GM12878 (cell line): ENCODE measurements around the gene ANO8.

Experiments
- CHD2 ChIP-seq: IDR thresholded peaks from 2 replicates; pipeline ENCODE4 v1.6.1; 2011; ENCODE audit warnings: low read depth, low read length, improper control_type of control experiment, borderline replicate concordance
- NRF1 ChIP-seq: conservative IDR thresholded peaks from 2 replicates; pipeline ENCODE4 v1.6.1; 2011; ENCODE audit warnings: mild to moderate bottlenecking, low read depth, low read length, improper control_type of control experiment
- SMC3 ChIP-seq: IDR thresholded peaks from 2 replicates; pipeline ENCODE4 v1.6.1; 2011; ENCODE audit warnings: low read length, improper control_type of control experiment, borderline replicate concordance
- TCF3 ChIP-seq: IDR thresholded peaks from 2 replicates; pipeline ENCODE4 v1.6.1; 2012; ENCODE audit warnings: low read depth, mild to moderate bottlenecking, low read length, borderline replicate concordance; ENCODE audit not compliant: insufficient read depth
- TF ChIP-seq, protein P1 (sequence below): fragments of 450-650 bp; conservative IDR thresholded peaks from 2 replicates; pipeline ENCODE4 v1.6.1; 2017; ENCODE audit warnings: mild to moderate bottlenecking, moderate library complexity

DNA sequence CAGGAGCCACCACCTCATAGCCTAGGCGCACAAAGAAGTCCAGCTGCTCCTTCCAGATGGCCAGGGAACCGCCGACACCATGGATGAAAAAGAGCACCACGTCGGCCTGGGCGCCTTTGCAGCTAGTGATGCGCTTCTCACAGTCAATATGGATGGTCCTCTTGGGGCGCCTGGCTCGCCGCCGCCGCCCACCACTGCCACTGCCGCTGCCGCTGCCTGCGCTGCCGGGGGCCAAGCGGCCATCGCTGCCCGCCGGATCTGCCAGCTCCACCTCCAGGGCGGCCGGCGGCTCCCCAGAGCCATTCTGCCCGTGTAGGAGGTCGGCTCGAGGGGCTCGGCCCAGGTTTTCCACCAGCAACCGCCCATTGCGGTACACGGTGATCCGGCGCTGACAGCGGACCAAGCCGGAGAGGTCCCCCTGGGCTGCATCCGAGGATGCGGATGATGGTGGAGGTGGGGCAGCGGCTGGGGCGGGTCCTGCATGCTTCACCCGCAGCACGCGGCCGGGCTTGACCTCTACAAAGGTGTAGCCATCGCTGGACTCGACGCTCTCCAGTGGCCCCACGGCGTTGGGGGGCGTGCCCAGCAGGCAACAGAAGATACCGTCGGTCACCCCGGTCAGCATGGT, 33.5 kb downstream of the ANO8 start:
- no peak for TF ChIP-seq NRF1
- TF ChIP-seq TCF3 = no peak
- TF ChIP-seq SMC3 = no peak
- TF ChIP-seq, protein P1, sequence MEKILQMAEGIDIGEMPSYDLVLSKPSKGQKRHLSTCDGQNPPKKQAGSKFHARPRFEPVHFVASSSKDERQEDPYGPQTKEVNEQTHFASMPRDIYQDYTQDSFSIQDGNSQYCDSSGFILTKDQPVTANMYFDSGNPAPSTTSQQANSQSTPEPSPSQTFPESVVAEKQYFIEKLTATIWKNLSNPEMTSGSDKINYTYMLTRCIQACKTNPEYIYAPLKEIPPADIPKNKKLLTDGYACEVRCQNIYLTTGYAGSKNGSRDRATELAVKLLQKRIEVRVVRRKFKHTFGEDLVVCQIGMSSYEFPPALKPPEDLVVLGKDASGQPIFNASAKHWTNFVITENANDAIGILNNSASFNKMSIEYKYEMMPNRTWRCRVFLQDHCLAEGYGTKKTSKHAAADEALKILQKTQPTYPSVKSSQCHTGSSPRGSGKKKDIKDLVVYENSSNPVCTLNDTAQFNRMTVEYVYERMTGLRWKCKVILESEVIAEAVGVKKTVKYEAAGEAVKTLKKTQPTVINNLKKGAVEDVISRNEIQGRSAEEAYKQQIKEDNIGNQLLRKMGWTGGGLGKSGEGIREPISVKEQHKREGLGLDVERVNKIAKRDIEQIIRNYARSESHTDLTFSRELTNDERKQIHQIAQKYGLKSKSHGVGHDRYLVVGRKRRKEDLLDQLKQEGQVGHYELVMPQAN = no peak
- no peak for TF ChIP-seq CHD2
